Mucosa of stomach (tissue), 1 donor: Measurements from ENCODE around the gene ILRUN.
"Not testable (repeated sequence)": the region's sequence is repeated elsewhere in the genome, so short reads cannot be mapped to it uniquely, and the experiment has no call there.

Experiments
- H3K27me3 ChIP-seq: one replicate; pipeline ENCODE4 v1.7.0; 2013; ENCODE audit warnings: mild to moderate bottlenecking, low read length; ENCODE audit not compliant: control insufficient read depth, insufficient read depth
- H3K36me3 ChIP-seq: one replicate; pipeline ENCODE4 v1.7.0; 2013; ENCODE audit warnings: low read length; ENCODE audit not compliant: control insufficient read depth, insufficient read depth
- H3K4me1 ChIP-seq: one replicate; pipeline ENCODE4 v1.7.0; 2013; ENCODE audit warnings: mild to moderate bottlenecking, low read length; ENCODE audit not compliant: control insufficient read depth, insufficient read depth
- H3K4me3 ChIP-seq: one replicate; pipeline ENCODE4 v1.7.0; 2013; ENCODE audit warnings: low read length
- H3K9ac ChIP-seq: one replicate; pipeline ENCODE4 v1.7.0; 2013; ENCODE audit warnings: mild to moderate bottlenecking, low read length, moderate library complexity
- H3K9me3 ChIP-seq: one replicate; pipeline ENCODE4 v1.7.0; 2013; ENCODE audit warnings: mild to moderate bottlenecking, low read length, moderate library complexity; ENCODE audit not compliant: control insufficient read depth
- donor health status: Pancreatic carcinoma.

The ILRUN gene

GRCh38 chr6:34720160-34720559, 23.6 kb upstream of the ILRUN start:
- H3K9ac ChIP-seq, H3K4me3 ChIP-seq, H3K36me3 ChIP-seq: not testable (repeated sequence)

GRCh38 chr6:34719646-34720045, 23.1 kb upstream of the ILRUN start:
- not testable (repeated sequence) for H3K4me1 ChIP-seq, H3K9me3 ChIP-seq, H3K36me3 ChIP-seq, H3K27me3 ChIP-seq, H3K9ac ChIP-seq, H3K4me3 ChIP-seq

More at GRCh38 chr6:34720160-34720559, 23.6 kb upstream of the ILRUN start:
- not testable (repeated sequence) for H3K9me3 ChIP-seq, H3K27me3 ChIP-seq, H3K4me1 ChIP-seq

GRCh38 chr6:34718976-34719375, 22.4 kb upstream of the ILRUN start:
- peaks cover 4% of the 10 kb centered on the region for H3K4me1 ChIP-seq
- no peaks in the 10 kb centered on the region for H3K27me3 ChIP-seq
- H3K9me3 ChIP-seq, result no peaks in the 10 kb centered on the region
- no peak overlapping the region for H3K4me3 ChIP-seq
- H3K36me3 ChIP-seq, result no peaks in the 10 kb centered on the region
- no peak overlapping the region for H3K9ac ChIP-seq

- Histone ChIP-seq H3K4me1 (peaks cover 4% of the 10 kb centered on the region), H3K9ac (no peak overlapping the region), H3K4me3 (no peak overlapping the region), H3K27me3 (no peaks in the 10 kb centered on the region), H3K9me3 (no peaks in the 10 kb centered on the region), H3K36me3 (no peaks in the 10 kb centered on the region)
Measured at GRCh38 chr6:34717466-34717865, 20.9 kb upstream of the ILRUN start.

- Histone ChIP-seq H3K27me3 (no peaks in the 10 kb centered on the region), H3K4me1 (peaks cover 8% of the 10 kb centered on the region), H3K9me3 (no peaks in the 10 kb centered on the region), H3K4me3 (no peak overlapping the region), H3K9ac (no peak overlapping the region), H3K36me3 (no peaks in the 10 kb centered on the region)
Measured at GRCh38 chr6:34714663-34715062, 18.1 kb upstream of the ILRUN start.

- H3K36me3 ChIP-seq, H3K9ac ChIP-seq, H3K27me3 ChIP-seq, H3K9me3 ChIP-seq, H3K4me3 ChIP-seq: not testable (repeated sequence)
- peaks cover 11% of the 10 kb centered on the region for H3K4me1 ChIP-seq
Measured at GRCh38 chr6:34712881-34713280, 16.3 kb upstream of the ILRUN start.

- no peaks in the 10 kb centered on the region for H3K27me3 ChIP-seq
- H3K9ac ChIP-seq, result no peak overlapping the region
- no peaks in the 10 kb centered on the region for H3K9me3 ChIP-seq
- no peaks in the 10 kb centered on the region for H3K36me3 ChIP-seq
- peaks cover 20% of the 10 kb centered on the region for H3K4me1 ChIP-seq
- H3K4me3 ChIP-seq, result no peak overlapping the region
Measured at GRCh38 chr6:34709386-34709785, 12.8 kb upstream of the ILRUN start.

- Histone ChIP-seq H3K4me1 (peaks cover 19% of the 10 kb centered on the region), H3K27me3 (no peaks in the 10 kb centered on the region), H3K9ac (no peak overlapping the region), H3K9me3 (no peaks in the 10 kb centered on the region), H3K36me3 (no peaks in the 10 kb centered on the region), H3K4me3 (no peak overlapping the region)
Measured at GRCh38 chr6:34705241-34705640, 8.7 kb upstream of the ILRUN start.

- Histone ChIP-seq H3K9ac (no peak overlapping the region), H3K4me3 (no peak overlapping the region), H3K4me1 (peaks cover 11% of the 10 kb centered on the region)
Measured at GRCh38 chr6:34701199-34701598, 4.6 kb upstream of the ILRUN start.

GRCh38 chr6:34697904-34698559, 1.5 kb upstream of the ILRUN start:
- no peaks in the 10 kb centered on the region for H3K27me3 ChIP-seq
- no peaks in the 10 kb centered on the region for H3K9me3 ChIP-seq
- H3K9ac ChIP-seq, result no peak overlapping the region
- H3K4me3 ChIP-seq, result no peak overlapping the region
- no peaks in the 10 kb centered on the region for H3K36me3 ChIP-seq
- H3K4me1 ChIP-seq, result peaks cover 6% of the 10 kb centered on the region

More at GRCh38 chr6:34701199-34701598, 4.6 kb upstream of the ILRUN start:
- Histone ChIP-seq H3K27me3 (no peaks in the 10 kb centered on the region), H3K36me3 (no peaks in the 10 kb centered on the region), H3K9me3 (no peaks in the 10 kb centered on the region)

GRCh38 chr6:34697544-34697836, 923 bp upstream of the ILRUN start:
- Histone ChIP-seq H3K9ac (peak overlapping the region; percentile 73), H3K27me3 (no peaks in the 10 kb centered on the region), H3K36me3 (no peaks in the 10 kb centered on the region), H3K4me1 (peaks cover 6% of the 10 kb centered on the region), H3K9me3 (no peaks in the 10 kb centered on the region), H3K4me3 (peak overlapping the region; percentile 69)

- Histone ChIP-seq H3K27me3 (no peaks in the 10 kb centered on the region), H3K4me1 (peaks cover 6% of the 10 kb centered on the region)
Measured at GRCh38 chr6:34696189-34696738, 303 bp downstream of the ILRUN start.

GRCh38 chr6:34695729-34696188, 808 bp downstream of the ILRUN start:
- H3K4me1 ChIP-seq, result peaks cover 6% of the 10 kb centered on the region
- H3K4me3 ChIP-seq, result peak overlapping the region; percentile 91
- peak overlapping the region; percentile 93 for H3K9ac ChIP-seq
- no peaks in the 10 kb centered on the region for H3K36me3 ChIP-seq
- no peaks in the 10 kb centered on the region for H3K9me3 ChIP-seq
- H3K27me3 ChIP-seq, result no peaks in the 10 kb centered on the region

More at GRCh38 chr6:34696189-34696738, 303 bp downstream of the ILRUN start:
- H3K9me3 ChIP-seq, result no peaks in the 10 kb centered on the region
- peak overlapping the region; percentile 93 for H3K9ac ChIP-seq
- H3K4me3 ChIP-seq, result peak overlapping the region; percentile 91
- no peaks in the 10 kb centered on the region for H3K36me3 ChIP-seq
